ENCODE data around the gene MPP1.

Gene MPP1

GRCh38 chrX:154742613-154743012 lies 62.7 kb downstream of the MPP1 start:
- no peaks in the 10 kb centered on the region for H3K27me3 ChIP-seq (ENCODE audit: insufficient read depth, low read length, poor library complexity, severe bottlenecking)
- no peak overlapping the region for H2AFZ ChIP-seq (ENCODE audit: low read length)
- H4K20me1 ChIP-seq (ENCODE audit: insufficient read depth, low read length, poor library complexity, severe bottlenecking), result no peaks in the 10 kb centered on the region
- H3K9me2 ChIP-seq (replicated peaks; ENCODE audit: low read depth, low read length), result no peaks in the 10 kb centered on the region
- H3K9me3 ChIP-seq (ENCODE audit: insufficient read depth, low read depth, low read length), result peaks cover 5% of the 10 kb centered on the region; the same call in 1 of the 2 replicates
- H3K36me3 ChIP-seq (ENCODE audit: insufficient read depth, low read length), result no peaks in the 10 kb centered on the region
- H3K4me2 ChIP-seq (ENCODE audit: low read depth, low read length, poor library complexity, severe bottlenecking), result no peak overlapping the region
- H3K79me2 ChIP-seq (ENCODE audit: insufficient read depth, low read length), result 0 out of 2 replicates have a peak, but pooled peaks cover 12% of the 10 kb centered on the region
- TF ChIP-seq CTCF (conservative IDR thresholded peaks at IDR 0.05; ENCODE audit: low read length) (no peak), EZH2phosphoT487 (IDR thresholded peaks at IDR 0.05; ENCODE audit: borderline replicate concordance) (no peak)
- no peak overlapping the region for H3K9ac ChIP-seq (ENCODE audit: low read depth, low read length, poor library complexity, severe bottlenecking)
- no peaks in the 10 kb centered on the region for H3F3A ChIP-seq (ENCODE audit: low read depth)
- peaks cover 25% of the 10 kb centered on the region for H3K4me1 ChIP-seq (ENCODE audit: insufficient read depth, low read length, poor library complexity, severe bottlenecking)
- H3K4me3 ChIP-seq (ENCODE audit: low read length, poor library complexity, severe bottlenecking), result no peak overlapping the region

GRCh38 chrX:154739952-154740465 lies 65.3 kb downstream of the MPP1 start:
- no peak overlapping the region for H3K4me3 ChIP-seq (ENCODE audit: low read length, poor library complexity, severe bottlenecking)

GRCh38 chrX:154738011-154738738 lies 67.1 kb downstream of the MPP1 start:
- no peaks in the 10 kb centered on the region for H3K9me3 ChIP-seq (ENCODE audit: insufficient read depth, low read depth, low read length)
- peak overlapping the region; percentile 72 for H3K9ac ChIP-seq (ENCODE audit: low read depth, low read length, poor library complexity, severe bottlenecking)
- H3K36me3 ChIP-seq (ENCODE audit: insufficient read depth, low read length), result no peaks in the 10 kb centered on the region
- H3K27me3 ChIP-seq (ENCODE audit: insufficient read depth, low read length, poor library complexity, severe bottlenecking), result no peaks in the 10 kb centered on the region
- peak overlapping the region; percentile 57 for H3K4me3 ChIP-seq (ENCODE audit: low read length, poor library complexity, severe bottlenecking)
- H3K4me1 ChIP-seq (ENCODE audit: insufficient read depth, low read length, poor library complexity, severe bottlenecking), result peaks cover 68% of the 10 kb centered on the region
- H3K4me2 ChIP-seq (ENCODE audit: low read depth, low read length, poor library complexity, severe bottlenecking), result peak overlapping the region; percentile 68
- TF ChIP-seq CTCF (conservative IDR thresholded peaks at IDR 0.05; ENCODE audit: low read length) (no peak), EZH2phosphoT487 (IDR thresholded peaks at IDR 0.05; ENCODE audit: borderline replicate concordance) (no peak)
- H2AFZ ChIP-seq (ENCODE audit: low read length), result no peak overlapping the region
- H3F3A ChIP-seq (ENCODE audit: low read depth), result peaks cover 12% of the 10 kb centered on the region; the same call in 1 of the 2 replicates
- H3K79me2 ChIP-seq (ENCODE audit: insufficient read depth, low read length), result peaks cover 32% of the 10 kb centered on the region
- H3K9me2 ChIP-seq (replicated peaks; ENCODE audit: low read depth, low read length), result no peaks in the 10 kb centered on the region
- H4K20me1 ChIP-seq (ENCODE audit: insufficient read depth, low read length, poor library complexity, severe bottlenecking), result no peaks in the 10 kb centered on the region

More at GRCh38 chrX:154739952-154740465, 65.3 kb downstream of the MPP1 start:
- H3K27me3 ChIP-seq (ENCODE audit: insufficient read depth, low read length, poor library complexity, severe bottlenecking), result no peaks in the 10 kb centered on the region
- H3K9ac ChIP-seq (ENCODE audit: low read depth, low read length, poor library complexity, severe bottlenecking), result no peak overlapping the region
- no peak overlapping the region for H2AFZ ChIP-seq (ENCODE audit: low read length)
- TF ChIP-seq CTCF (conservative IDR thresholded peaks at IDR 0.05; ENCODE audit: low read length), result no peak
- no peak for TF ChIP-seq EZH2phosphoT487 (IDR thresholded peaks at IDR 0.05; ENCODE audit: borderline replicate concordance)
- H3K4me1 ChIP-seq (ENCODE audit: insufficient read depth, low read length, poor library complexity, severe bottlenecking), result peaks cover 50% of the 10 kb centered on the region
- peaks cover 4% of the 10 kb centered on the region; the same call in 1 of the 2 replicates for H3F3A ChIP-seq (ENCODE audit: low read depth)
- no peaks in the 10 kb centered on the region for H3K9me2 ChIP-seq (replicated peaks; ENCODE audit: low read depth, low read length)
- no peaks in the 10 kb centered on the region for H3K9me3 ChIP-seq (ENCODE audit: insufficient read depth, low read depth, low read length)
- H3K79me2 ChIP-seq (ENCODE audit: insufficient read depth, low read length), result peaks cover 29% of the 10 kb centered on the region
- H3K4me2 ChIP-seq (ENCODE audit: low read depth, low read length, poor library complexity, severe bottlenecking), result peak overlapping the region; percentile 30
- no peaks in the 10 kb centered on the region for H4K20me1 ChIP-seq (ENCODE audit: insufficient read depth, low read length, poor library complexity, severe bottlenecking)
- H3K36me3 ChIP-seq (ENCODE audit: insufficient read depth, low read length), result no peaks in the 10 kb centered on the region

Data from Loucy (cell line).